Measurements from ENCODE around the gene RAB36. TPM values are rescaled to one million over a fixed set of nuclear protein-coding genes. Genes with fewer than 3 reads are reported as not detected.

RAB36 gene
- total RNA-seq, 1 donor from 2014 or later: 0.70 TPM

- DNase-seq (ENCODE audit: low spot score): no peak
- intact Hi-C loops (cut with DNase I): no loop called here
These were observed 67.8 kb downstream of the RAB36 start for GRCh38 chr22:23213022-23213555.

GRCh38 chr22:23213581-23214334 lies 68.5 kb downstream of the RAB36 start:
- no peak for DNase-seq (ENCODE audit: low spot score)
- intact Hi-C loops (cut with DNase I): no loop called here

Other genes starting within 250 kb of the RAB36 start
- gene GNAZ, start 75.0 kb upstream of the RAB36 start, total RNA-seq: 2.2 TPM
- gene RSPH14, start 3.5 kb upstream of the RAB36 start, total RNA-seq: not detected
- gene BCR, start 35.0 kb downstream of the RAB36 start, total RNA-seq: 24.3 TPM

Measured in cardiac septum (tissue), 1 donor.